H9 (cell line): Measurements from ENCODE around the gene LAMA3. TPM values are rescaled to one million over a fixed set of nuclear protein-coding genes. Genes with fewer than 3 reads are reported as not detected.

Experiments used
- DNase-seq: peaks from one replicate; pipeline ENCODE4 v3.0.0-alpha.2; 2017
- H2AFZ ChIP-seq: one replicate; pipeline ENCODE4 v1.6.1; 2013; ENCODE audit warnings: mild to moderate bottlenecking, low read length, control low read depth, moderate library complexity
- H2AK5ac ChIP-seq: 2 replicates; pipeline ENCODE4 v1.6.1; 2013; ENCODE audit warnings: low read length, control low read depth, mixed read lengths; ENCODE audit not compliant: insufficient read length
- H2BK120ac ChIP-seq: one replicate; pipeline ENCODE4 v1.6.1; 2013; ENCODE audit warnings: low read depth, mild to moderate bottlenecking, low read length, control low read depth, inconsistent platforms; ENCODE audit not compliant: poor library complexity, severe bottlenecking
- H2BK12ac ChIP-seq: 2 replicates; pipeline ENCODE4 v1.6.1; 2013; ENCODE audit warnings: low read length, control low read depth, mixed read lengths, low read depth; ENCODE audit not compliant: insufficient read length
- H2BK15ac ChIP-seq: 2 replicates; pipeline ENCODE4 v1.6.1; 2013; ENCODE audit warnings: low read depth, low read length, control low read depth
- H2BK20ac ChIP-seq: one replicate; pipeline ENCODE4 v1.6.1; 2013; ENCODE audit warnings: low read depth, mild to moderate bottlenecking, low read length, control low read depth, inconsistent platforms; ENCODE audit not compliant: poor library complexity, severe bottlenecking
- H2BK5ac ChIP-seq: 2 replicates; pipeline ENCODE4 v1.6.1; 2013; ENCODE audit warnings: low read length, control low read depth, mixed read lengths; ENCODE audit not compliant: insufficient read length
- H3K14ac ChIP-seq: 2 replicates; pipeline ENCODE4 v1.6.1; 2013; ENCODE audit warnings: low read length, control low read depth; ENCODE audit not compliant: insufficient read depth
- H3K18ac ChIP-seq: 2 replicates; pipeline ENCODE4 v1.6.1; 2013; ENCODE audit warnings: low read depth, mild to moderate bottlenecking, mixed read lengths, low read length, control low read depth; ENCODE audit not compliant: insufficient read length
- H3K23ac ChIP-seq: 2 replicates; pipeline ENCODE4 v1.6.1; 2013; ENCODE audit warnings: low read length, control low read depth, mixed read lengths, low read depth; ENCODE audit not compliant: insufficient read length
- H3K23me2 ChIP-seq: 2 replicates; pipeline ENCODE4 v1.6.1; 2013; ENCODE audit warnings: low read depth, mild to moderate bottlenecking, mixed read lengths, low read length, control low read depth; ENCODE audit not compliant: insufficient read length, poor library complexity, severe bottlenecking
- H3K27ac ChIP-seq: 2 replicates; pipeline ENCODE4 v1.5.1; 2013; ENCODE audit warnings: low read length, control low read depth, mixed read lengths, low read depth; ENCODE audit not compliant: insufficient read length
- H3K27me3 ChIP-seq: 2 replicates; pipeline ENCODE4 v1.6.1; 2013; ENCODE audit warnings: low read length, control low read depth, inconsistent platforms; ENCODE audit not compliant: insufficient read depth
- H3K4ac ChIP-seq: 2 replicates; pipeline ENCODE4 v1.6.1; 2013; ENCODE audit warnings: low read depth, mild to moderate bottlenecking, control low read depth, inconsistent platforms, low read length, moderate library complexity
- H3K4me1 ChIP-seq: 2 replicates; pipeline ENCODE4 v1.6.1; 2013; ENCODE audit warnings: low read length, control low read depth, inconsistent platforms; ENCODE audit not compliant: insufficient read depth
- H3K4me2 ChIP-seq: 2 replicates; pipeline ENCODE4 v1.6.1; 2013; ENCODE audit warnings: low read length, control low read depth, mixed read lengths; ENCODE audit not compliant: insufficient read length, insufficient read depth
- H3K56ac ChIP-seq: 2 replicates; pipeline ENCODE4 v1.6.1; 2013; ENCODE audit warnings: low read depth, mild to moderate bottlenecking, mixed read lengths, low read length, control low read depth; ENCODE audit not compliant: insufficient read length
- H3K79me1 ChIP-seq: 2 replicates; pipeline ENCODE4 v1.6.1; 2013; ENCODE audit warnings: low read depth, mild to moderate bottlenecking, moderate library complexity, low read length, control low read depth, inconsistent platforms; ENCODE audit not compliant: insufficient read depth, poor library complexity, severe bottlenecking
- H3K79me2 ChIP-seq: 2 replicates; pipeline ENCODE4 v1.6.1; 2013; ENCODE audit warnings: low read length, control low read depth, inconsistent platforms; ENCODE audit not compliant: insufficient read depth
- H3K9ac ChIP-seq: 2 replicates; pipeline ENCODE4 v1.6.1; 2013; ENCODE audit warnings: low read length, control low read depth, mixed read lengths; ENCODE audit not compliant: insufficient read length; ENCODE audit errors: extremely low read depth
- H3K9me3 ChIP-seq: one replicate; pipeline ENCODE4 v1.6.1; 2013; ENCODE audit warnings: low read depth, low read length, inconsistent platforms; ENCODE audit not compliant: control insufficient read depth
- H3T11ph ChIP-seq: one replicate; pipeline ENCODE4 v1.6.1; 2013; ENCODE audit warnings: mild to moderate bottlenecking, low read length, control low read depth, inconsistent platforms
- H4K20me1 ChIP-seq: one replicate; pipeline ENCODE4 v1.6.1; 2013; ENCODE audit not compliant: control insufficient read depth, insufficient read length, insufficient read depth
- H4K5ac ChIP-seq: 2 replicates; pipeline ENCODE4 v1.6.1; 2013; ENCODE audit warnings: low read depth, mild to moderate bottlenecking, mixed read lengths, low read length, control low read depth; ENCODE audit not compliant: insufficient read length
- H4K8ac ChIP-seq: replicated peaks from 2 replicates; pipeline ENCODE4 v1.6.1; 2013; ENCODE audit warnings: low read length, control low read depth, mixed read lengths, low read depth; ENCODE audit not compliant: insufficient read length
- H4K91ac ChIP-seq: 2 replicates; pipeline ENCODE4 v1.6.1; 2013; ENCODE audit warnings: low read depth, mild to moderate bottlenecking, moderate library complexity, mixed read lengths, low read length, control low read depth; ENCODE audit not compliant: insufficient read length
- H3K27ac Mint-ChIP-seq, 3 experiments: 2 replicates in 2 of 3; 3 replicates in 1 of 3; pipeline ENCODE4 v1.8.0; 2020 to 2021; ENCODE audit warnings: mixed read lengths in 3 of 3, mild to moderate bottlenecking in 1 of 3, moderate library complexity in 1 of 3
- H3K27me3 Mint-ChIP-seq: 2 replicates; pipeline ENCODE4 v1.8.0; 2021; ENCODE audit warnings: low read depth, mild to moderate bottlenecking, moderate library complexity, mixed read lengths
- H3K36me3 Mint-ChIP-seq, 3 experiments: 2 replicates in 2 of 3; 3 replicates in 1 of 3; pipeline ENCODE4 v1.8.0; 2020 to 2021; ENCODE audit warnings: low read depth in 3 of 3, mixed read lengths in 3 of 3; ENCODE audit not compliant: insufficient read depth in 1 of 3
- H3K4me1 Mint-ChIP-seq, 2 experiments: 2 replicates each; pipeline ENCODE4 v1.8.0; 2020; ENCODE audit warnings: mixed read lengths in 2 of 2
- H3K4me3 Mint-ChIP-seq, 2 experiments: 2 replicates in 1 of 2; 3 replicates in 1 of 2; pipeline ENCODE4 v1.8.0; 2020 to 2021; ENCODE audit warnings: mild to moderate bottlenecking in 2 of 2, mixed read lengths in 2 of 2, moderate library complexity in 1 of 2
- H3K9me3 Mint-ChIP-seq, 2 experiments: 2 replicates in 1 of 2; 3 replicates in 1 of 2; pipeline ENCODE4 v1.8.0; 2020; ENCODE audit warnings: mild to moderate bottlenecking in 2 of 2, mixed read lengths in 2 of 2, moderate library complexity in 1 of 2
- WGBS: extraction: QIAGEN DNeasy Blood & Tissue Kit; methylation state at CpG from one replicate; pipeline ENCODE4 v1.1.7; 2013; ENCODE audit warnings: missing lambda C conversion rate, low lambda C conversion rate, mixed read lengths; ENCODE audit not compliant: insufficient read length; ENCODE audit errors: extremely low coverage; 5-methylcytosine and 5-hydroxymethylcytosine counted together
- total RNA-seq: library from RNA; stranded (reverse); gene quantifications from 2 replicates; pipeline ENCODE4 v1.2.1, GENCODE V29; 2021
- TF ChIP-seq, protein P1 (sequence below): fragments of 200-600 bp; sonication (generic); conservative IDR thresholded peaks from 3 replicates; pipeline ENCODE4 v1.8.0; 2021; ENCODE audit warnings: antibody characterized with exemption, mild to moderate bottlenecking

Gene LAMA3
- total RNA-seq, 1 experiment from 2014 or later = 0.33 TPM

DNA sequence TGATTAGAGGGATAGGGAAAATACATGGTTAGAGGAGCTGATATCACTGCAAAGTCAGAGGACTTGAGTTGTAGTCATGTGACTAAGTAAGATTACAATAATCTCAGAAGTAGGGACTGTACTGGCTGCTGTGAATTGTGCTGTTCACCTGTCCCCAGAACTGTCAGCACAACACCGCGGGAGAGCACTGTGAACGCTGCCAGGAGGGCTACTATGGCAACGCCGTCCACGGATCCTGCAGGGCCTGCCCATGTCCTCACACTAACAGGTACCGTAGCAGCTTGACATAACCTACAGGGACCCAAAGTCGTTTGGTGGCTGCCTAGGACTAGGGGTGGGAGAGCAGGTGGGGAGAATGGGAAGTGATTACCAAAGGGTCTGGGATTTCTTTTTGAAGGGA, 192.5 kb downstream of the LAMA3 start:
- no peak overlapping the region for H2BK15ac ChIP-seq
- H3K27ac Mint-ChIP-seq = no peak overlapping the region
- H3K9ac ChIP-seq = no peak overlapping the region
- no peaks in the 10 kb centered on the region for H3K79me1 ChIP-seq
- H3K4me3 Mint-ChIP-seq = no peak overlapping the region
- peaks cover 17 to 28% of the 10 kb centered on the region in 2 experiments for H3K4me1 Mint-ChIP-seq
- H3K56ac ChIP-seq = no peak overlapping the region
- no peak overlapping the region for H3T11ph ChIP-seq
- H4K20me1 ChIP-seq = no peaks in the 10 kb centered on the region
- no peak overlapping the region for H2BK5ac ChIP-seq
- no peak overlapping the region for H3K4ac ChIP-seq
- no peaks in the 10 kb centered on the region for H3K79me2 ChIP-seq
- H4K91ac ChIP-seq = no peak overlapping the region
- H2AFZ ChIP-seq = no peak overlapping the region
- H4K5ac ChIP-seq = no peak overlapping the region
- no peak overlapping the region for H3K4me2 ChIP-seq
- no peak overlapping the region for H2BK120ac ChIP-seq
- WGBS = no CpG with 5 or more reads among the region's 8 CpGs
- no peak for DNase-seq
- H3K9me3 Mint-ChIP-seq = no peaks in the 10 kb centered on the region
- no peak overlapping the region for H3K27ac ChIP-seq
- no peak overlapping the region for H3K23ac ChIP-seq
- H4K8ac ChIP-seq = no peak overlapping the region
- H3K27me3 Mint-ChIP-seq = no peaks in the 10 kb centered on the region; the same call in 1 of the 2 replicates
- TF ChIP-seq, protein P1, sequence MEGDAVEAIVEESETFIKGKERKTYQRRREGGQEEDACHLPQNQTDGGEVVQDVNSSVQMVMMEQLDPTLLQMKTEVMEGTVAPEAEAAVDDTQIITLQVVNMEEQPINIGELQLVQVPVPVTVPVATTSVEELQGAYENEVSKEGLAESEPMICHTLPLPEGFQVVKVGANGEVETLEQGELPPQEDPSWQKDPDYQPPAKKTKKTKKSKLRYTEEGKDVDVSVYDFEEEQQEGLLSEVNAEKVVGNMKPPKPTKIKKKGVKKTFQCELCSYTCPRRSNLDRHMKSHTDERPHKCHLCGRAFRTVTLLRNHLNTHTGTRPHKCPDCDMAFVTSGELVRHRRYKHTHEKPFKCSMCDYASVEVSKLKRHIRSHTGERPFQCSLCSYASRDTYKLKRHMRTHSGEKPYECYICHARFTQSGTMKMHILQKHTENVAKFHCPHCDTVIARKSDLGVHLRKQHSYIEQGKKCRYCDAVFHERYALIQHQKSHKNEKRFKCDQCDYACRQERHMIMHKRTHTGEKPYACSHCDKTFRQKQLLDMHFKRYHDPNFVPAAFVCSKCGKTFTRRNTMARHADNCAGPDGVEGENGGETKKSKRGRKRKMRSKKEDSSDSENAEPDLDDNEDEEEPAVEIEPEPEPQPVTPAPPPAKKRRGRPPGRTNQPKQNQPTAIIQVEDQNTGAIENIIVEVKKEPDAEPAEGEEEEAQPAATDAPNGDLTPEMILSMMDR = no peak
- no peaks in the 10 kb centered on the region for H3K27me3 ChIP-seq
- no peak overlapping the region for H2BK12ac ChIP-seq
- no peaks in the 10 kb centered on the region; the same call in 1 of the 2 replicates for H3K4me1 ChIP-seq
- no peak overlapping the region for H3K14ac ChIP-seq
- H2BK20ac ChIP-seq = no peak overlapping the region
- H3K36me3 Mint-ChIP-seq = no peaks in the 10 kb centered on the region
- no peaks in the 10 kb centered on the region for H3K9me3 ChIP-seq
- H3K18ac ChIP-seq = no peak overlapping the region
- no peaks in the 10 kb centered on the region for H3K23me2 ChIP-seq
- no peak overlapping the region for H2AK5ac ChIP-seq
